HG03025 (cell line): ENCODE results near the gene KBTBD6.
"Not testable (repeated sequence)": the region's sequence is repeated elsewhere in the genome, so short reads cannot be mapped to it uniquely, and the experiment has no call there.

Experiments
- ATAC-seq: cut with Tn5 transposase; IDR thresholded peaks from one replicate; pipeline ENCODE4 v1.9.1; 2021; ENCODE audit warnings: mild to moderate bottlenecking, moderate library complexity; ENCODE audit not compliant: unreplicated experiment, low FRiP score

KBTBD6 gene

GRCh38 chr13:41132512-41133152 is at the start of gene KBTBD6:
Gene KBTBD6 (minus strand): TSS chr13:41132802. CDS start chr13:41132511, 291 bp downstream.
- ATAC-seq: peak; percentile 96

- no peak for ATAC-seq
Observed at GRCh38 chr13:41182231-41182630, 49.6 kb upstream of the KBTBD6 start.

GRCh38 chr13:41179593-41180250 is 47.1 kb upstream of the KBTBD6 start:
- ATAC-seq: no peak

- no peak for ATAC-seq
Observed at GRCh38 chr13:41178040-41178439, 45.4 kb upstream of the KBTBD6 start.

- ATAC-seq: no peak
Observed at GRCh38 chr13:41177616-41178015, 45.0 kb upstream of the KBTBD6 start.

GRCh38 chr13:41175576-41175975 is 43.0 kb upstream of the KBTBD6 start:
- not testable (repeated sequence) for ATAC-seq

GRCh38 chr13:41162151-41162550 is 29.5 kb upstream of the KBTBD6 start:
- ATAC-seq: no peak

GRCh38 chr13:41159174-41159573 is 26.6 kb upstream of the KBTBD6 start:
- ATAC-seq: no peak

GRCh38 chr13:41157048-41157717 is 24.6 kb upstream of the KBTBD6 start:
- no peak for ATAC-seq

- ATAC-seq: no peak
Observed at GRCh38 chr13:41156620-41157019, 24.0 kb upstream of the KBTBD6 start.

- ATAC-seq: no peak
Observed at GRCh38 chr13:41154042-41154441, 21.4 kb upstream of the KBTBD6 start.

GRCh38 chr13:41152005-41152404 is 19.4 kb upstream of the KBTBD6 start:
- ATAC-seq: no peak

- no peak for ATAC-seq
Observed at GRCh38 chr13:41150058-41150457, 17.5 kb upstream of the KBTBD6 start.

GRCh38 chr13:41148419-41149283 is 16.0 kb upstream of the KBTBD6 start:
- no peak for ATAC-seq

GRCh38 chr13:41145136-41145908 is 12.7 kb upstream of the KBTBD6 start:
- ATAC-seq: no peak

- ATAC-seq: no peak
Observed at GRCh38 chr13:41144576-41144975, 12.0 kb upstream of the KBTBD6 start.

- ATAC-seq: no peak
Observed at GRCh38 chr13:41139296-41139966, 6.8 kb upstream of the KBTBD6 start.

GRCh38 chr13:41137951-41138350 is 5.3 kb upstream of the KBTBD6 start:
- ATAC-seq: no peak

- no peak for ATAC-seq
Observed at GRCh38 chr13:41137241-41137640, 4.6 kb upstream of the KBTBD6 start.
